Endothelial cell (in vitro differentiated cells): Measurements from ENCODE around the gene SERPINE2. TPM values are rescaled to one million over a fixed set of nuclear protein-coding genes. Genes with fewer than 3 reads are reported as not detected.
"Not testable (repeated sequence)": the region's sequence is repeated elsewhere in the genome, so short reads cannot be mapped to it uniquely, and the experiment has no call there.

Source experiments
- DNase-seq: peaks from one replicate; pipeline ENCODE4 v3.0.0; 2021; ENCODE audit warnings: low spot score
- H3K27ac Mint-ChIP-seq: one replicate; pipeline ENCODE4 v1.8.0; 2021; ENCODE audit warnings: mixed read lengths, inconsistent platforms; ENCODE audit not compliant: unreplicated experiment
- H3K27me3 Mint-ChIP-seq: one replicate; pipeline ENCODE4 v1.8.0; 2021; ENCODE audit warnings: mild to moderate bottlenecking, moderate library complexity, mixed read lengths, inconsistent platforms; ENCODE audit not compliant: unreplicated experiment
- H3K36me3 Mint-ChIP-seq: one replicate; pipeline ENCODE4 v1.8.0; 2021; ENCODE audit warnings: mild to moderate bottlenecking, low read depth, mixed read lengths, inconsistent platforms; ENCODE audit not compliant: unreplicated experiment
- H3K4me1 Mint-ChIP-seq: one replicate; pipeline ENCODE4 v1.8.0; 2021; ENCODE audit warnings: mild to moderate bottlenecking, mixed read lengths, inconsistent platforms; ENCODE audit not compliant: unreplicated experiment
- H3K4me3 Mint-ChIP-seq: one replicate; pipeline ENCODE4 v1.8.0; 2021; ENCODE audit warnings: mild to moderate bottlenecking, mixed read lengths, inconsistent platforms; ENCODE audit not compliant: unreplicated experiment
- H3K9me3 Mint-ChIP-seq: one replicate; pipeline ENCODE4 v1.8.0; 2021; ENCODE audit warnings: mixed read lengths, inconsistent platforms; ENCODE audit not compliant: unreplicated experiment
- total RNA-seq: library from RNA; stranded (reverse); fragmentation: NEBNext Ultra II Directional; extraction: Animal tissue kit (Norgen Biotek cat#: 25700); gene quantifications from one replicate; pipeline ENCODE4 v1.2.1, GENCODE V29; 2021; ENCODE audit not compliant: unreplicated experiment
- TF ChIP-seq, protein P1 (sequence below): fragments of 200-600 bp; sonication (generic); IDR thresholded peaks from one replicate; pipeline ENCODE4 v1.5.0; 2021; ENCODE audit warnings: antibody characterized with exemption; ENCODE audit not compliant: unreplicated experiment

The SERPINE2 gene
- total RNA-seq, 1 donor from 2014 or later: 40.4 TPM

DNA sequence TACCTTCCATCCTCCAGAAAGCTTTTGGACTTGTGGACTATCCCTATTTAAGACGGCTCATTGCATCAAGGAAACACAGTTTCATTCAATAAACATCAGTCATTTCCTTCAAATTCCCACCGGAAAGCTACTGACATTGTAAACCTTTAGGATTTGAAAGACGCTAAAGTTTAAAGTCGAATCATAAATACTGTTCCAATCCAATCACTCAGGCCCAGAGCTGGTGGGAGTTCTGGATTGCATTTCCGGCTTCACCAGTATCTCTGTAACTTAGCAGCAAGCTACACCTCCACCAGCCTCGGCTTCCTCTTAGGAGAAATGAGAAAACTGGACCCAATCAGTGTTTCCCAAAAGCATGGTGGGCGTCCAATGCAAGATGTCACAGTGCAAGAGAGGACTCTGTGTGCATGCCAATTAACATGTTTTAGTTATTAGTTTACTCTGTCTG is 95.5 kb downstream of the SERPINE2 start:
- H3K4me1 Mint-ChIP-seq: peaks cover 29% of the 10 kb centered on the region
- H3K27me3 Mint-ChIP-seq: peaks cover 9% of the 10 kb centered on the region
- no peaks in the 10 kb centered on the region for H3K9me3 Mint-ChIP-seq
- no peak overlapping the region for H3K27ac Mint-ChIP-seq
- TF ChIP-seq, protein P1, sequence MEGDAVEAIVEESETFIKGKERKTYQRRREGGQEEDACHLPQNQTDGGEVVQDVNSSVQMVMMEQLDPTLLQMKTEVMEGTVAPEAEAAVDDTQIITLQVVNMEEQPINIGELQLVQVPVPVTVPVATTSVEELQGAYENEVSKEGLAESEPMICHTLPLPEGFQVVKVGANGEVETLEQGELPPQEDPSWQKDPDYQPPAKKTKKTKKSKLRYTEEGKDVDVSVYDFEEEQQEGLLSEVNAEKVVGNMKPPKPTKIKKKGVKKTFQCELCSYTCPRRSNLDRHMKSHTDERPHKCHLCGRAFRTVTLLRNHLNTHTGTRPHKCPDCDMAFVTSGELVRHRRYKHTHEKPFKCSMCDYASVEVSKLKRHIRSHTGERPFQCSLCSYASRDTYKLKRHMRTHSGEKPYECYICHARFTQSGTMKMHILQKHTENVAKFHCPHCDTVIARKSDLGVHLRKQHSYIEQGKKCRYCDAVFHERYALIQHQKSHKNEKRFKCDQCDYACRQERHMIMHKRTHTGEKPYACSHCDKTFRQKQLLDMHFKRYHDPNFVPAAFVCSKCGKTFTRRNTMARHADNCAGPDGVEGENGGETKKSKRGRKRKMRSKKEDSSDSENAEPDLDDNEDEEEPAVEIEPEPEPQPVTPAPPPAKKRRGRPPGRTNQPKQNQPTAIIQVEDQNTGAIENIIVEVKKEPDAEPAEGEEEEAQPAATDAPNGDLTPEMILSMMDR: no peak
- peak overlapping the region; percentile 93 for H3K4me3 Mint-ChIP-seq
- no peak for DNase-seq
- H3K36me3 Mint-ChIP-seq: peaks cover 8% of the 10 kb centered on the region

DNA sequence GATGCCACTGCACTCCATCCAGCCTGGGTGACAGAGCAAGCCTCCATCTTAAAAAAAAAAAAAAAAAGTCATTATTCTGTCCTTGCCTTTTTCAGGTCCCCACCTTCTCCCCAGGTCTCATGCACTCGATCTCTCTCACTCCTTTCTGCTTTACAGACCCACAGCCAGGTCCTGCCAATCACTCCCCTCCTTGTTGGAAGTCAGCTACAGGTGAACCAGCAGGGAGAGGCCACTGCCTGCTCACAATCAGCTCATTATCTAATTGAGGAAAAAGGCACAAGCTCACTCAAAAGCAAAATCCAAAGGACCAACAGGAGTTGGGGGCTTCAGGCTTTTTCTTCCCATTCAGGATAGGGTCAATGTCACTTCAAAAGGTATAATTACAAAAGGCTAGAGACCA is 96.0 kb downstream of the SERPINE2 start:
- no peak for DNase-seq
- H3K27ac Mint-ChIP-seq: no peak overlapping the region
- H3K36me3 Mint-ChIP-seq: peaks cover 8% of the 10 kb centered on the region
- peaks cover 29% of the 10 kb centered on the region for H3K4me1 Mint-ChIP-seq
- TF ChIP-seq, protein P1: no peak
- H3K9me3 Mint-ChIP-seq: no peaks in the 10 kb centered on the region
- H3K27me3 Mint-ChIP-seq: peaks cover 9% of the 10 kb centered on the region
- H3K4me3 Mint-ChIP-seq: peak overlapping the region; percentile 60

DNA sequence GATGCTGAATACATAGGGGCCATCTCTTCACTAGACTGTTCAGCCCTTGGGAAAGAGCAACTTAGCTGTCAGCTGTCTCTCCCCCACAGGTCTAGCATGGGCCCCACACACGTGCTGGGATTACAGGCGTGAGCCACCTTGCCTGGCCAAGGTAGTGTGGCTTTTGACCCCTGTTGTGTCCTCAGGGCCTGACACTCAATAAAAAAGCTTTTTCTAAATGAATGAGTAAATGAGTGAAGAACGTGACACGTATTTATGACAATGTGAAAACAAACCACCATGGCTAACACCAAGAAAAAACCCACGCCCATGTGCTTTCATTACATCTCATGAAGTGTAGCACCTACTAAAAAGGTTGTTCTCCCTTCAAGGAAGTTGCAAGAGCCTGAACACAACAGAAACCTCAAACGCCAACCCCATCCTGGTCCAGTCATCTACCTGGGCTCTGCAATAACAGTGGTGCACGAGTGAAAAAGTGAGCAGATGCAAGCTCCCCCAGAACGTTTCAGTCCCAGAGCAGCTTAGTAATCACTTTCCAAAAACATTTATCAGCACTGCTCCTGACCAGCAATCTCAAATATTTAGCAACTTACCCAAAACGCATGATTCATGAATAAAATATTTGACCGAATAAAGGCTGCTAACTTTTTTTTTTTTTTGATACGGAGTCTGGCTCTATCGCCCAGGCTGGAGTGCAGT is 97.4 kb downstream of the SERPINE2 start:
- Mint-ChIP-seq H3K36me3 (peaks cover 8% of the 10 kb centered on the region), H3K9me3 (no peaks in the 10 kb centered on the region), H3K4me1 (peaks cover 34% of the 10 kb centered on the region), H3K4me3 (peak overlapping the region; percentile 47), H3K27me3 (peaks cover 7% of the 10 kb centered on the region), H3K27ac (peak overlapping the region; percentile 18)
- TF ChIP-seq, protein P1: no peak
- DNase-seq: no peak

DNA sequence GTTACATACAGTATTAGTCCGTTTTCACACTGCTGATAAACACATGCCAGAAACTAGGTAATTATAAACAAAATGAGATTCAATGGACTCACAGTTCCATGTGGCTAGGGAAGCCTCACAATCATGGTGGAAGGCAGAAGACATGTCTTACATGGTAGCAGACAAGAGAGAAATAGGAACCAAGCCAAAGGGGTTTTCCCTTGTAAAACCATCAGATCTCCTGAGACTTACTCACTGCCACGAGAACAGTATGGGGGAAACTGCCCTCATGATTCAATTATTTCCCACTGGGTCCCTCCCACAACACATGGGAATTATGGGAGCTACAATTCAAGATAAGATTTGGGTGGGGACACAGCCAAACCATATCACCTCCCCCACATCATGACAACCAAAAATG is 99.6 kb downstream of the SERPINE2 start:
- not testable (repeated sequence) for H3K27me3 Mint-ChIP-seq, DNase-seq, H3K4me3 Mint-ChIP-seq, H3K9me3 Mint-ChIP-seq, H3K27ac Mint-ChIP-seq, H3K36me3 Mint-ChIP-seq
- H3K4me1 Mint-ChIP-seq: peaks cover 36% of the 10 kb centered on the region

DNA sequence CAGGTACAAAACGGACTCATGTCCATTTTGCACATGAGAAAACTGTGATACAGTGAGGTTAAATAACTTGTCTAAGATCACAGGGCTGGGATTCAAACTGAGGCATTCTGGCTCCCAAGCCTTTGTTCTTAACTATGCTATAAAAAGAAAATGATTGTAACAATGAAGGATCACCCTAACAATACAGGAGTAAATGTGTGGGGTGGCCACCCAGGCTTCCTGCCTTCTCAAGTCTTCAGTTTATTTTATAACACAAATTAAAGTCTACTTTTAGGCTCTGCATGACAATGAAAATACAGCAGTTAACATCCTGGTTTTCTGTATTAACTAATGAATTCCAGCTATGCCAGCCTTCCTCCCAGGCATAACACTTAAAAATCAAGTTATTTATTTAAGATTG is 101.6 kb downstream of the SERPINE2 start:
- H3K36me3 Mint-ChIP-seq: peaks cover 4% of the 10 kb centered on the region
- peaks cover 24% of the 10 kb centered on the region for H3K4me1 Mint-ChIP-seq
- H3K4me3 Mint-ChIP-seq: no peak overlapping the region
- no peaks in the 10 kb centered on the region for H3K9me3 Mint-ChIP-seq
- no peak for DNase-seq
- TF ChIP-seq, protein P1: no peak
- H3K27me3 Mint-ChIP-seq: peaks cover 3% of the 10 kb centered on the region
- no peak overlapping the region for H3K27ac Mint-ChIP-seq
